Measurements from ENCODE around the gene NFATC2.
A peak's percentile ranks its signal among the peaks of the same experiment; 100 is the strongest.
"Not testable (repeated sequence)": the region's sequence is repeated elsewhere in the genome, so short reads cannot be mapped to it uniquely, and the experiment has no call there.

The NFATC2 gene

DNA sequence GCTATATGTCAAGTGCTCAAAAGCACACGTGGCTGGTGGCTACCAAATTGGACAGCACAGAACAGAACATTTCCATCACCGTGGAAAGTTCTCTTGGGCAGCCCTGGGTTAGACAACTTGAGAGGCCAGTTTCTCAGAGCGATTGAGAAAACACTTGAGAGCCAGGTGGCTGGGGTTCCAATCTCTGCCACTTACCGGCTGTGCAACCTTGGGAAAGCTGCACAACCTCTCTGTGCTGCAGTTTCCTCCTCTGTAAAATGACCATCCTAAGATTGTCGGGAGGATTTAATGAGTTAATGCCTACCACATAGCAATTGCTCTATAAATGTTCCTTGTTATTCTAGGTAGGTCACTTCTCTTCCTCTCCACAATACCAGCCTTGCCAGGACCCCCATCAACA is 25.1 kb upstream of the NFATC2 start:
- DNase-seq = no peak

GRCh38 chr20:51566594-51566993 is 24.1 kb upstream of the NFATC2 start:
- DNase-seq = no peak

GRCh38 chr20:51565298-51566144 is 23.0 kb upstream of the NFATC2 start:
- no peak for DNase-seq

DNA sequence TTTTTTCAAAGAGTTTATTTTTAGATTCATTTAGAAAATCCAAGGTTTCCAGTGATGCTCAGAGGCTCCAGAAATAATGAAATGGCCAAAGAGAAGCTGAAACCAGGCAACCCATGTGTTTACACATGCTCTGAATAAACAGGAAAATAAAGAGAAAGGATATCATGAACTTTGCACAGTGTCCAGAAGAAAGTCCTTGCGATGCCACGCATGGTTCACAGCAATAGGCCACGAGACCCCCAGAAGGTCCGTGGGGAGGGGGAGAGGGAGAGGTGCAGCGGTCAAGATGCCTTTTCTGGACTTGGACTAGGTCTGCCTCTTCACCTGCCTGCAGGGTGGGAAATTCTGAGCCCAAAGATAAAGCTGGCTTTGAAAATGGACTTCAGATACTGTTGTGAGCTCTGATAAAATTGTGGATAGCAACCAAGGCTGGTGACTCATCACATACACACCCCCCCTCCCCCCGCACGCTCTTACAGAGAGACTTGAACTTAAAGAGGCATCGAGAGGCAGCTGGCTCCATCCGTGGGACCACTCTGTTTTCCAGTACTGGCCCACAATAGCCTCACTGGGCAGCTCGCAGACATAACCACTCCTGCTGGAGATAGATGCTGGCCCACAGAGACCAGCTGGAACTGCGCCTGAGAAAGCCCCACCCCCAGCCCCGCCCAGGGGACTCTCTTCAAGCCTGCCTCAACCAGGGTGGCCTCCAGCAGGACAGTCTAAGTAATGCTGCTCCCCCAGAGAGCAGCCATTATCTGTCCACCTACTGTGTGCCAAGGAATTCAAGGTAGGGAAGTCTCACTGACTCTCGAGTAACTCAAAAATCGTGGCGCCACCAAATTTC is 21.2 kb upstream of the NFATC2 start:
- DNase-seq = peak; percentile 10

GRCh38 chr20:51563174-51563485 is 20.6 kb upstream of the NFATC2 start:
- DNase-seq = no peak

DNA sequence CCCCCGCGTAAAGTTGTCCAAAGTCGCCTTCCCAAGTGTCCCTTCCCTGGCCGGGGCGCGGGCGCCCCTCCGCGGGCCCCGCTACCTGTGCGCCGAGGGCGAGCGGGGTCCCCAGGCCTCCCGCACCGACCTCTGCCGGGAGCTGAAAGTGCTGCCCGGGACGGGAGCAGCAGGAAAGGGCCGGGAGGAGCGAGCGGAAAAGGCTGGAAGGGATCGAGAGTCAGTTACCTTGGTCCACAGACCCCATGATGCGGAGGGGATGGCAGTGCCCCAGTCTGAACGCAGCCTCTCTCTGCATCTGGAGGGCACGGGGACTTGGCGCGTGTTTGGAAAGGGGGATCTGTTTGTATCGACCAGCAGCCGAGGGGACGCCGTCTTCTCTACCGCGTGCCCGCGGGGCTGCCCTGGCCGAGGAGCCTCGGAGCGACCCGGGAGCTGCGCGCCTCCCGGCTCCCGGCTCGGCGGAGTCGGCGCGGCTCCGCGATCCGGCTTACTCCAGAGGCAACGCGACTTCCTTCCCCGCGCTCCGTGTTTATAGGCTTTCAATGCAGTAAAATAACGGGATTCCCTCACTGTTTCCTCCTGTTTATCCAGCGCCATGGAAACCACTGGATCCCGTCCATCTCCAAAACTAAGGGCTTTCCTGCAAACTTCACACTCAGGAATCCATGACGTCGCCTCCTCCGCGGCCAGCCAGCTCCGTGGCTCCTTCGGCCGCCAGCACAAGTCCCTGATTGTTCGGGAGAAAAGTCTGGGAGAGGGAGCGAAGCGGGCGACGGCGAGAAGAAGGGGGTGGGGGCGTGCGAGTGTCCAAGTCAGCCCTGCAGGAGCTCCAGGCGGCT is 20.0 kb upstream of the NFATC2 start:
- DNase-seq = peak; percentile 50

DNA sequence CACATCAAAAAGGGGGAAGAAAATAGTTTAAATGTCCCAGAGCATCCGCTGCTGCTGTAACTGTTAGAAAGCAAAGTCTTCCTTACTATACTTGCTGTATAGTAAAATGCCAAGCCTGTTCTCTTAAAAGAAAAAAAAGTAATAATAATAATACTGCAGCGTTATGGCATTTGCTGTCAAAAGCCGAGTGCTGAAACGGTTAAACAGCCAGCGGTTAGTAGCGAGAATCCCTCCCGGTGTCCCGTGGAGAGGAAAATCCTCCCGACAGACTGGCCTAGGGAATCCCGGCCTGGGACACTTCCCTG is 19.5 kb upstream of the NFATC2 start:
- no peak for DNase-seq

DNA sequence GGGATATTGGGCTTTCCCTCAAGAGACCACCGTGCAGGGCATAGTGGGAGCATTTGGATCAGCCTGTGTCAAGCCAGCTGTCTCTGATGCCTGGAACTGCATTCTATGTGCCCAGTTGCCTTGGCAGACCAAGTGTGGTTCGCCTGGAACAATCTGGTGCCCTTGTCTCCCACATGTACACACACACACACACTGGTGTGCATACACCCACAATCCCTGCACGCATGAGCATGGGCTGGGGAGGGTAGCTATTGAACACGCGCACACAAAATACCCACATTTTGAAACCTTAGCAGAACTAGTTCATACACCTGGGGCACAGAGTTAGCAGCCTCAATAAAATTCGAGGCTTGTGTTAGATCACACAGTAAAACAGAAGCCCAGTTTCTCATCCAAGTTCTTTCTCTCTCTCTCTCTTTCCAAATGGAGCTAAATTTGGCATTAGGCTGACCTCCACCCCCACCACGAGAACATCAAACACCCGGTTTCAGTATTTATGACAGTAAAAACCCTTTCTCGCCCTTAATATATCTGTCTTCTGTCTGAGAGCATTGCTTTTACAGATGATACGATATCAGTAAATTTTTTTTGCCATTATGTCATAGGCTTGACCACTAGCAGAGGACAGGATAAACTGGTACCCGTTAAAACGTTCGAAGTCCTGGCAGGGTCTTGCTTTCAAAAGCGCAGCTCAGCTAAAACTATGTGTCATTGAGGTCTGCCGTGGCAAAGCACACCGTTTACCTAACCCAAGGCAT is 18.2 kb upstream of the NFATC2 start:
- DNase-seq = no peak

DNA sequence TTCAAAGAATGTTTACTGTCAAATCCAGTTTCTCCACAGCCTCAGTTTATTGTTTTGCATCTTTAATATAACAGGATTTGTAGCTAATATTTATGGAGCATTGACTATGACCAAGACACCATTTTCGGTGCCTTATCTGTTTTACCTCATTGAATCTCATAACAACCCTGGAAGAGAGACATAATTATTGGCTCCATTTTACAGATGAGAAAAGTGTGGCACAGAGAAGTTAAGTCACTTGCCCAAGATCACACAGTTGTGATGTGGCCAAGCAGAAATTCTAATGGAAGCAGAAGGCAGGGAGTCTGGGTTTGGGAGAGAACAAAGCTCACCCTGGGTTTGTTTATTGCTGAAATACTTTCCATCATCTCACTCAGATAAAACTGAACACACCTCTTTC is 17.5 kb upstream of the NFATC2 start:
- no peak for DNase-seq

DNA sequence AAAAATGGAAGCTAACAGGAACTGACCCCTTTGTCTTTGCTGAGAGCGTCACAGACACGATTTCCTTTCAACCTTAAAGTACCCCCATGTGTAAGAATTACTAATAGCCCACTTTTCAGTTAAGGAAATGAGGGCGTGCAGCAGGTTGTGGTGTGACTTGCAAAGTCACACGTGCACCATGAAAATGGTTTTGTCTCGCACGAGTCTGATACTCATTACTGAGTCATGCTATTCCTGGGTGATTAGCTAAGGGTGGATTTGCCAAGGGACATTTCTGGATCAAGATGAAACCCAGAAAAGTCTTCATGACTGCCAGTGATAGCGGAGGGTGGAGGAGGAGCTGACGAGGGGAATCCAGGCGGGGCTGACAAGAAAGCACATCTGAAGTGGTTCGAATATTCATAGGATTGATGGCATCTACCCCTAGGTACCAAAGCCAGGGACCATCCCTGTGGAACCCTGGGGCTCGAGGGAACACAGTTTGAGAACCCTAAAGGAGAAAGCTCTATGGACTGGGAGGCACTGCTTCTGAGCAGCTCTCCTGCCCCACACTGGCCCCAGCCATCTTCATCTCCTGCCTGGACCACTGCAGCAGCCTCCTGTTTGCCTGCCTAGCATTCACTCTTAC is 12.1 kb upstream of the NFATC2 start:
- no peak for DNase-seq

- DNase-seq = no peak
Observed at GRCh38 chr20:51553897-51554486, 11.5 kb upstream of the NFATC2 start.

GRCh38 chr20:51551186-51551585 is 8.7 kb upstream of the NFATC2 start:
- no peak for DNase-seq

DNA sequence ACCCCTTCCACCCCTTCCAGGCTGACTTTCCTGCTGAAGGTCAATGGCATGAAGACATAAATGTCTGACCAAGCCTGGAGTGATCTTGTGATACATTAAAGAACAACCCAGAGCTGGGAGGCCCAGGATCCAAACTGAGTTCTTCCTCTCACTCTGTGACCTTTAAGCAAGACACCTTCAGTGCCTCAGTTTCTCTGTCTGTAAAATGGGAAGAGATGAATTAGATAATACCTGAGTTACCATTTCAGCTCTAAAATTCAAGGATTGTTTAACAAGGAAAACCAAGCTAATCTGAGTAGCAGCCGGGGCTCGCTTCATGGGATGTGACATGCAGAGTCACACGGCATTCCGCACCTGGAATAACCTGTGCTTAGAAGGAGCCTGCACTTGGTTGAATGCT is 7.0 kb upstream of the NFATC2 start:
- no peak for DNase-seq

DNA sequence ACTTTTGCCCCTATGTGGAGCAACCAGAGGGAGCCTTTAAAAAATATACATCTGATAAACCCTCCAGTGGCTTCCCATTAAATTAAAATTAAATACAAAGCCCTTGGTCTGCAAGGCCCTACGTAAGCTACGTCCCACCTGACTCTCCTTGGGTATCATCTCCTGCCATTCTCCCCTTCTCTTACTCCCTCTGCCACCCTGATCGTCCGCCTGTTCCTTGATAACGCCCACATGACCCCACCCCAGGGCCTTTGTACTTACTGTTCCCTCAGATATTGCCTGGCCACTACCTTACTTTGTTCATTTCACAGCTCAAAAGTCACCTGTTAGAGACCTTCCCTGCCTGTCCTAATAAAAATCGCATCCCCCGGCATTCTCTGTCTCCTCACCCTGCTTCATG is 5.4 kb upstream of the NFATC2 start:
- DNase-seq = no peak

DNA sequence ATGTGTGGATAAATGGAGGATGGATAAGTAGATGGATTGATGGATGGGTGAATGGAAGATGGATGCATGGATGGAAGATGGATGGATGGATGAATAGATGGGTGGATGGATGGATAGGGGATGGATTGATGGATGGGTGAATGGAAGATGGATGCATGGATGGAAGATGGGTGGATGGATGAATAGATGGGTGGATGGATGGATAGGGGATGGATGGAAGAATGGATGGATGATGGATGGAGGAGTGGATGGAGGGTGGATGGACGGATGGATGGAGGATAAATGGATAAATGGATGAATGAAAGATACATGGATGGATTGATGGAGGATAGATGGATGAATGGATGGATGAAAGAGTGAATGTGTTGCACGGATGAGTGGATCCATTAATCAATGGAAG is 3.0 kb upstream of the NFATC2 start:
- DNase-seq = no peak

DNA sequence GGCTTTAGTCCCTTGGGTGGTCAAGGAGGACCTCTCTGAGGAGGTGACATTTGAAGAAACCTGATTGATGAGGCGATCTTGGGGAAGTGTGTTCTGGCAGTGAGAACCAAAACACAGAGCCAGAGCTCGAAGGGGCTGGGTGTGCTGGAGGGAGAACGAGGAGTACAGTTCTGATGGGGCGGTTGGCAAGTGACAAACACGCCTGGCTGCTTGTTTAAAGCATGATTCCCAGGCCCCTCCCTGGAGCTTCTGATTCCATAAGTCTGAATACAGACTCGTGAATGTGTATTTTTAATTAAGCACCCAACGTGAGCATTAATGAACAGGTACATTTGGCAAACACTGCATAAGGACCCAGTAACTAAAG is 886 bp upstream of the NFATC2 start:
- DNase-seq = no peak

GRCh38 chr20:51542033-51542570 is 417 bp downstream of the NFATC2 start:
- no peak for DNase-seq

DNA sequence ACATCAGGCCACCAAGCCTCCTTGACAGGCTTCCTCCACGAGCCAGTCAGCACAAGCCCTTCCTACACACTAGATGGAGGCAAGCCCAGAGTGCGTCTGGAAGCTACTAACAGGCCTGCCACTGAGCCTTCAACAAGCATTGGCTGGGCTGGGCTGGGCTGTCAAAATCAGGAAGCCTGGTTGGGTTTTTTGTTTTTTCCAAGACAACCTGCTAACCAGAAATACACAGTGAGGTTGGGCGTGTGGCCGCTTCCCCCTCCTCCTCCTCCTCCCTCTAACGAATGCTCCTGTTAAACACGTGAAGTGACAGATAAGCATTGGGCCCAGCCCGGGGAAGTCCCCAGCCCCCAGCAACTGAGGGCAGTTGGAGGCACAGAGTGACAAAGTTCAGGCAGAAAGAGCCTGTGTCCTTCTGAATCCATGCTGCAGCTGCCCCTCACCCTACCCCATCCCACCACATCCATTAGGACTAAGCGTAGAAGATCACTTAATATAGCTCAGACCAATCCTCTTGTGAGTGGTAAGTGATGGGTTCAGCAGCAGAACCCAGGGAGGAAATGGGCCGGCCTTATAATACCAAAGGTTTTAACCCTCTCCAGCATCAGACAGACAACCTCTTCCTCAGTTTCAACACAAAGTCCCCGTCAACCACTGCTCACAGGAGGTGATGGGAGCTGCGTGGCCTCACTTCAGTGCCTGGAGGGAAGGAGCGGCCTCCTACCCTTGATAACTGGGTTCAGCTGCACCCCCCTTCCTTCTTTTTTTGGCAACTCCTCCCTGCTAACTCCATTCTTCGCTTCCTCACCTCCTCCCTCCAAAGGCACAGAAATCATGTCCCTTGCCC is 1.1 kb downstream of the NFATC2 start:
- DNase-seq = peak; percentile 22

DNA sequence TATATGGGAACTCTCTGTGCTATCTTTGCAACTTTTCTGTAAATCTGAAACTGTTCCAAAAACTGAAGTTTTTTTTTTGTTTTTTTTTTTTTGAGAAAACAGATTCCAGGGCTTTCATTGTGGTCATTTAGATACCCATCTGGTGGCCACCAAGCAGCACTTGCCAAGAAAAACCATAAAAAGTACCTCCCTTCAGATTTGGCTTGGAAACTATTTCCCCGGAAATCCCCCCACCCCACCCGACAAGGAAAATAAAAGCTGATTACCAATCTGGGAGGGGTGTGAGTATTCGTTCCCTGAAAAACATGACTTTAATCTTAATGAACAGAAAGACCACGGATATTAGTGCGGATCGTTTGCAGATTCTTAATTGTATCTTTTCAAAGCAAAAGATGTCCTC is 1.9 kb downstream of the NFATC2 start:
- DNase-seq = no peak

- not testable (repeated sequence) for DNase-seq
Observed at GRCh38 chr20:51540074-51540473, 2.4 kb downstream of the NFATC2 start.
